HepG2 (cell line): ENCODE data around the gene HCRTR1. TPM values are rescaled to one million over a fixed set of nuclear protein-coding genes. Genes with fewer than 3 reads are reported as not detected.

Source experiments
- AGO2 ChIP-seq: fragments of 200-400 bp; formaldehyde crosslinking; optimal IDR thresholded peaks from 2 replicates; pipeline ENCODE3; 2017; ENCODE audit warnings: mild to moderate bottlenecking, low read depth, low read length, moderate library complexity
- CEBPB ChIP-seq: IDR thresholded peaks from 2 replicates; pipeline ENCODE4 v1.6.1; 2011; ENCODE audit warnings: low read depth, low read length, improper control_type of control experiment, borderline replicate concordance
- CREB1 ChIP-seq, 2 experiments: fragments of 450-650 bp in 1 of 2; IDR thresholded peaks; 2 replicates each; pipeline ENCODE4 v1.6.1; 2016 to 2017; ENCODE audit warnings: control low read depth in 1 of 2, mild to moderate bottlenecking in 1 of 2, missing compliant biosample characterization in 1 of 2, missing genetic modification characterization in 1 of 2
- FOXA1 ChIP-seq, 2 experiments: fragments of 450-650 bp in 1 of 2; sonication (generic) in 1 of 2; formaldehyde crosslinking in 1 of 2; IDR thresholded peaks; 2 replicates each; pipeline versions ENCODE4 v1.4.0 to v1.6.1; 2016 to 2020; ENCODE audit warnings: missing genetic modification reagents in 1 of 2
- KDM5A ChIP-seq: fragments of 200-600 bp; sonication (generic); IDR thresholded peaks from 2 replicates; pipeline ENCODE4 v1.7.0; 2018; ENCODE audit warnings: antibody characterized with exemption, mild to moderate bottlenecking, low read length, borderline replicate concordance
- MIER2 ChIP-seq: IDR thresholded peaks from 2 replicates; pipeline ENCODE4 v1.6.1; 2016; ENCODE audit warnings: missing biosample characterization, missing genetic modification reagents
- POLR2AphosphoS5 ChIP-seq: IDR thresholded peaks from 2 replicates; pipeline ENCODE4 v1.6.1; 2012; ENCODE audit warnings: low read depth, low read length
- RELA ChIP-seq: sonication (generic); formaldehyde crosslinking; IDR thresholded peaks from 2 replicates; pipeline ENCODE4 v1.4.0; 2020; ENCODE audit warnings: missing genetic modification reagents
- SRSF4 ChIP-seq: fragments of 200-400 bp; formaldehyde crosslinking; IDR thresholded peaks from one replicate; pipeline ENCODE4 v1.6.1; 2018; ENCODE audit warnings: mild to moderate bottlenecking, low read depth, low read length, moderate library complexity; ENCODE audit not compliant: poor library complexity, severe bottlenecking
- TCF7 ChIP-seq: sonication (generic); IDR thresholded peaks from 2 replicates; pipeline ENCODE4 v1.6.1; 2016; ENCODE audit warnings: antibody characterized with exemption, low read depth
- U2AF2 ChIP-seq: fragments of 200-400 bp; formaldehyde crosslinking; IDR thresholded peaks from 2 replicates; pipeline ENCODE4 v1.6.1; 2017; ENCODE audit warnings: low read depth, mild to moderate bottlenecking, low read length
- ZNF296 ChIP-seq: sonication (generic); formaldehyde crosslinking; conservative IDR thresholded peaks from 2 replicates; pipeline ENCODE4 v1.5.0; 2020; ENCODE audit warnings: mild to moderate bottlenecking, missing genetic modification reagents
- ZNF367 ChIP-seq: sonication (generic); formaldehyde crosslinking; IDR thresholded peaks from 2 replicates; pipeline ENCODE4 v1.4.0; 2020; ENCODE audit warnings: missing genetic modification reagents, borderline replicate concordance
- ZNF496 ChIP-seq: sonication (generic); formaldehyde crosslinking; IDR thresholded peaks from 2 replicates; pipeline ENCODE4 v1.8.1; 2023; ENCODE audit warnings: mild to moderate bottlenecking, moderate library complexity, missing genetic modification reagents; ENCODE audit not compliant: insufficient replicate concordance
- ZNF678 ChIP-seq: sonication (generic); formaldehyde crosslinking; IDR thresholded peaks from 2 replicates; pipeline ENCODE4 v1.4.0; 2020; ENCODE audit warnings: mild to moderate bottlenecking, missing genetic modification reagents
- polyA plus RNA-seq, 8 experiments: library from polyadenylated mRNA; depleted of rRNA in 3 of 8; stranded (reverse) in 7 of 8; unstranded in 1 of 8; fragments of >200 nt; fragmentation: Illumina TruSeq in 4 of 8; extraction: Trizol in 4 of 8; gene quantifications; 2 replicates each; pipeline versions ENCODE4 v1.2.1 to v1.2.3, GENCODE V29; 2011 to 2016; ENCODE audit warnings: low read depth in 4 of 8, missing spikeins in 1 of 8, mixed read lengths in 1 of 8; ENCODE audit not compliant: insufficient read depth in 1 of 8
- total RNA-seq, 5 experiments: library from RNA; depleted of rRNA; stranded (reverse); fragments of >200 nt; fragmentation: Illumina TruSeq; extraction: Trizol; gene quantifications; 2 replicates each; pipeline ENCODE4 v1.2.3, GENCODE V29; 2016; ENCODE audit warnings: low read depth in 1 of 5
- TF ChIP-seq, protein P1 (sequence below), 2 experiments: sonication (generic) in 1 of 2; formaldehyde crosslinking in 1 of 2; IDR thresholded peaks; 2 replicates each; pipeline versions ENCODE4 v1.6.1 to v1.9.0; 2014 to 2022; ENCODE audit warnings: antibody characterized with exemption in 1 of 2, borderline replicate concordance in 1 of 2, inconsistent platforms in 1 of 2, low read depth in 1 of 2, missing genetic modification reagents in 1 of 2
- TF ChIP-seq, protein P2 (sequence below): fragments of 450-650 bp; IDR thresholded peaks from 2 replicates; pipeline ENCODE4 v1.6.1; 2016
- TF ChIP-seq, protein P3 (sequence below): sonication (generic); formaldehyde crosslinking; IDR thresholded peaks from 2 replicates; pipeline ENCODE4 v1.8.1; 2023; ENCODE audit warnings: mild to moderate bottlenecking, moderate library complexity, missing genetic modification reagents

Gene HCRTR1
- total and polyA plus RNA-seq, 2 of the 13 experiments (the other 11 are each of a cell fraction or from before 2014, with no cell fraction given): not detected

DNA sequence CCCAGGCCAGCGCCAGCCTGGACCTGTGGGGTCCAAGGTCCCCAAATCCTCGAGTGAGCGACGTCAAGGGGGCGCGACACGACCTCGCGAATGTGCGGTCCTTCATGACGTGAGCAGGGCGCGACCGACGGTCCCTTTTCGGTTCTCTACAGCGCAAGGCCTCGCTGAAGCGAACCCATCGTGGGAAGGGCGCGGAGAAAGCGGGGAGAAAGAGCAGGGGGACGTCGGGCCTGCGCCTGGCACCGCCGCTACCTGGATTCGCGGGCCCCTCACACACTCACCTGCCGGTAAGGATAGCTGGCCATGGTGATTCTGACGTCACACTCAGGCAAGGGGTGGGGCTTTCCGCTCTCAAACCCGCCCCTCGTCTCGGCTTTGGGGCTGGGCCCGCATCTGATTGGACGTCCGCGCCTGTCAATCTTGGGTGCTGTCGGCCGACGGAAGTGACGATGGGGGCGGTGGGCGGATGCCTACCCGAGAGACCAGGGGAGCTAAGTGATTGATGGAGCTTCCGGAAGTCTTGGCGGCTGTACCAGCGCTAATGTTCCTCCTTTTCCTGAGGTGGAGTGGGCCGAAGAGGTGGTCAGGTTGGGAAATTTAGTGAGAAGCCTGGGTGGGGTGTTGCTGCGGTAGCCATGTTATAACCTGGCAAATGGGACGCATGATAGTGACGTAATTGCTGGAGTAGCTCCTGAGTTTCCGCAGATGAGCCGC, 27.2 kb downstream of the HCRTR1 start, which contains the start of gene PEF1 (continued):
- TF ChIP-seq, protein P1, sequence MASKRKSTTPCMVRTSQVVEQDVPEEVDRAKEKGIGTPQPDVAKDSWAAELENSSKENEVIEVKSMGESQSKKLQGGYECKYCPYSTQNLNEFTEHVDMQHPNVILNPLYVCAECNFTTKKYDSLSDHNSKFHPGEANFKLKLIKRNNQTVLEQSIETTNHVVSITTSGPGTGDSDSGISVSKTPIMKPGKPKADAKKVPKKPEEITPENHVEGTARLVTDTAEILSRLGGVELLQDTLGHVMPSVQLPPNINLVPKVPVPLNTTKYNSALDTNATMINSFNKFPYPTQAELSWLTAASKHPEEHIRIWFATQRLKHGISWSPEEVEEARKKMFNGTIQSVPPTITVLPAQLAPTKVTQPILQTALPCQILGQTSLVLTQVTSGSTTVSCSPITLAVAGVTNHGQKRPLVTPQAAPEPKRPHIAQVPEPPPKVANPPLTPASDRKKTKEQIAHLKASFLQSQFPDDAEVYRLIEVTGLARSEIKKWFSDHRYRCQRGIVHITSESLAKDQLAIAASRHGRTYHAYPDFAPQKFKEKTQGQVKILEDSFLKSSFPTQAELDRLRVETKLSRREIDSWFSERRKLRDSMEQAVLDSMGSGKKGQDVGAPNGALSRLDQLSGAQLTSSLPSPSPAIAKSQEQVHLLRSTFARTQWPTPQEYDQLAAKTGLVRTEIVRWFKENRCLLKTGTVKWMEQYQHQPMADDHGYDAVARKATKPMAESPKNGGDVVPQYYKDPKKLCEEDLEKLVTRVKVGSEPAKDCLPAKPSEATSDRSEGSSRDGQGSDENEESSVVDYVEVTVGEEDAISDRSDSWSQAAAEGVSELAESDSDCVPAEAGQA (IDR thresholded peaks at IDR 0.05; ENCODE audit: low read depth): peak; percentile 100
- TF ChIP-seq, protein P1 (CRISPR knock-in tag; IDR thresholded peaks at IDR 0.05; ENCODE audit: borderline replicate concordance): no peak
- TF ChIP-seq ZNF678 (CRISPR knock-in tag) (peak; percentile 26; the same call in 1 of the 2 replicates), AGO2 (peak; percentile 84), RELA (CRISPR knock-in tag) (no peak), U2AF2 (0 out of 2 replicates have a peak, but pooled peaks have one; percentile 75), ZNF367 (CRISPR knock-in tag) (no peak), MIER2 (CRISPR knock-in tag) (0 out of 2 replicates have a peak, but pooled peaks have one; percentile 54), FOXA1 (IDR thresholded peaks at IDR 0.05) (no peak), FOXA1 (CRISPR knock-in tag; IDR thresholded peaks at IDR 0.05) (no peak), TCF7 (no peak), ZNF496 (no peak), ZNF296 (CRISPR knock-in tag) (peak; percentile 80), KDM5A (peak; percentile 97), POLR2AphosphoS5 (peak; percentile 44), SRSF4 (no peak), CEBPB (peak; percentile 61), CREB1 (IDR thresholded peaks at IDR 0.05) (peak; percentile 99), CREB1 (CRISPR knock-in tag; IDR thresholded peaks at IDR 0.05) (peak; percentile 99)
- TF ChIP-seq, protein P2, sequence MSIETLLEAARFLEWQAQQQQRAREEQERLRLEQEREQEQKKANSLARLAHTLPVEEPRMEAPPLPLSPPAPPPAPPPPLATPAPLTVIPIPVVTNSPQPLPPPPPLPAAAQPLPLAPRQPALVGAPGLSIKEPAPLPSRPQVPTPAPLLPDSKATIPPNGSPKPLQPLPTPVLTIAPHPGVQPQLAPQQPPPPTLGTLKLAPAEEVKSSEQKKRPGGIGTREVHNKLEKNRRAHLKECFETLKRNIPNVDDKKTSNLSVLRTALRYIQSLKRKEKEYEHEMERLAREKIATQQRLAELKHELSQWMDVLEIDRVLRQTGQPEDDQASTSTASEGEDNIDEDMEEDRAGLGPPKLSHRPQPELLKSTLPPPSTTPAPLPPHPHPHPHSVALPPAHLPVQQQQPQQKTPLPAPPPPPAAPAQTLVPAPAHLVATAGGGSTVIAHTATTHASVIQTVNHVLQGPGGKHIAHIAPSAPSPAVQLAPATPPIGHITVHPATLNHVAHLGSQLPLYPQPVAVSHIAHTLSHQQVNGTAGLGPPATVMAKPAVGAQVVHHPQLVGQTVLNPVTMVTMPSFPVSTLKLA: no peak
- TF ChIP-seq, protein P3, sequence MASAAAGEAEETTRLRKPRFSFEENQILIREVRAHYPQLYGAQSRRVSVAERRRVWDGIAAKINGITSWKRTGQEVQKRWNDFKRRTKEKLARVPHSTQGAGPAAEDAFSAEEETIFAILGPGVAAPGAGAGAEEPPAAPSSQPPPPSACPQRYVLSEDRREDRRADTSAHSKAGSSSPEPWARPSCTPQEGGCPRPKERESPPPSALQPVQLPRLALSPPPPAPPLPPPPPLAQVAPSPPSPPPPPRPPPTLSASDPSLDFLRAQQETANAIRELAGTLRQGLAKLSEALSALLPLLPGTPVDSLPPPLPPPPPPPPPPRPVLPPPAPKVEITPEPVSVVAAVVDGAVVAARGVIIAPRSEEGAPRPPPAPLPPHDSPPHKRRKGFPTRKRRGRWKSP (CRISPR knock-in tag): no peak
